A549 (cell line): ENCODE results near the gene CHIT1.

Source experiments
- EP300 ChIP-seq, 2 experiments: fragments of >200 bp; sonication (Bioruptor Twin); formaldehyde crosslinking; IDR thresholded peaks; 2 replicates in 1 of 2; 3 replicates in 1 of 2; pipeline ENCODE4 v1.6.1; 2016 to 2017
- POLR2A ChIP-seq: IDR thresholded peaks from 2 replicates; pipeline ENCODE4 v1.6.1; 2012; ENCODE audit warnings: mild to moderate bottlenecking, low read length
- POLR2AphosphoS2 ChIP-seq: conservative IDR thresholded peaks from 2 replicates; pipeline ENCODE4 v1.6.1; 2012; ENCODE audit warnings: low read length, improper control_type of control experiment, inconsistent platforms
- TF ChIP-seq, protein P1 (sequence below): fragments of >200 bp; sonication (Bioruptor Twin); formaldehyde crosslinking; IDR thresholded peaks from 3 replicates; pipeline ENCODE4 v1.5.1; 2016

DNA sequence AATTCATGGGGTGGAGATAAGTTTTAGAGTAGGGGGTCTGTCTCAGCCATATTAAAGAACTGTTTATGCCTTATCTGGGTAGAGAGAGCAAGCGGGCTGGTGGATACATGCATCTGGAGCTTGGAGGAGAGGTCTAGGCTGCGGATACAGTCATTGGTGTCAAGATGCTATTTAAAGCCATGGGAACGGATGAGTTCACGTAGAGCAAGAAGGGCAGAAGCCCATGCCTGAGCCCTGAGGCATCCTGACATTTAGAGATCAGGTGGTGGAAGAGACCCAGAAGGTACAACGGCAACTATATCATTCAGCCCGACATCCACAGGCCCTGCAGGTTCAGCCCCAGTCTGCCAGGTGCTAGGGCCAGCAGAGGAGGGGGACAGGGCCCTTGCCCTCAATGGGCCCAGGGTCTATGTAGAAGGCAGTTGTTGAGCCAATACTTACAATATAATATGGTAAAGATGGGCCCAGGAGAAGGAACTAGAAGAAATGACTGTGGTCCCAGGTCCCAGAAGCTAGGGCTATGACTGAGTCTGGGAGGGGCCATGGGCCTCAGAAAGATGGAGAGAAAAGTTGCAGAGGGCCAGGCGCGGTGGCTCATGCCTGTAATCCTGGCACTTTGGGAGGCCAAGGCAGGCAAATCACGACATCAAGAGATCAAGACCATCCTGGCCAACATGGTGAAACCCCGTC is 27.8 kb downstream of the CHIT1 start:
- TF ChIP-seq POLR2A (no peak), POLR2AphosphoS2 (no peak), EP300 (IDR thresholded peaks at IDR 0.05) (no peak)
- TF ChIP-seq, protein P1, sequence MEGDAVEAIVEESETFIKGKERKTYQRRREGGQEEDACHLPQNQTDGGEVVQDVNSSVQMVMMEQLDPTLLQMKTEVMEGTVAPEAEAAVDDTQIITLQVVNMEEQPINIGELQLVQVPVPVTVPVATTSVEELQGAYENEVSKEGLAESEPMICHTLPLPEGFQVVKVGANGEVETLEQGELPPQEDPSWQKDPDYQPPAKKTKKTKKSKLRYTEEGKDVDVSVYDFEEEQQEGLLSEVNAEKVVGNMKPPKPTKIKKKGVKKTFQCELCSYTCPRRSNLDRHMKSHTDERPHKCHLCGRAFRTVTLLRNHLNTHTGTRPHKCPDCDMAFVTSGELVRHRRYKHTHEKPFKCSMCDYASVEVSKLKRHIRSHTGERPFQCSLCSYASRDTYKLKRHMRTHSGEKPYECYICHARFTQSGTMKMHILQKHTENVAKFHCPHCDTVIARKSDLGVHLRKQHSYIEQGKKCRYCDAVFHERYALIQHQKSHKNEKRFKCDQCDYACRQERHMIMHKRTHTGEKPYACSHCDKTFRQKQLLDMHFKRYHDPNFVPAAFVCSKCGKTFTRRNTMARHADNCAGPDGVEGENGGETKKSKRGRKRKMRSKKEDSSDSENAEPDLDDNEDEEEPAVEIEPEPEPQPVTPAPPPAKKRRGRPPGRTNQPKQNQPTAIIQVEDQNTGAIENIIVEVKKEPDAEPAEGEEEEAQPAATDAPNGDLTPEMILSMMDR = no peak
